H1 (cell line): ENCODE results near the gene GPR35. TPM values are rescaled to one million over a fixed set of nuclear protein-coding genes. Genes with fewer than 3 reads are reported as not detected.

ENCODE experiments used
- CTCF ChIA-PET: fragments of 300-600 bp; sonication (Branson Sonifier 250); formaldehyde crosslinking; loops from one replicate; lab custom pipeline; 2021; ENCODE audit not compliant: partially characterized antibody; lab: Charles Lee
- POLR2A ChIA-PET: fragments of 300-600 bp; sonication (Branson Sonifier 250); formaldehyde crosslinking; loops from one replicate; lab custom pipeline; 2021; ENCODE audit warnings: inconsistent platforms; ENCODE audit not compliant: partially characterized antibody; lab: Charles Lee
- DNase-seq, 2 experiments: peaks; one replicate each; pipeline versions ENCODE4 v3.0.0 to v3.0.0-alpha.2; 2010 to 2022; ENCODE audit warnings: low spot score in 2 of 2, low read depth in 1 of 2, mixed read lengths in 1 of 2
- FAIRE-seq: peaks from 2 replicates; lab custom pipeline; 2011; peaks lifted over from hg19 to GRCh38; lab: Jason Lieb, UNC
- H2AFZ ChIP-seq: 2 replicates; pipeline ENCODE4 v1.8.1; 2012; ENCODE audit warnings: low read length, inconsistent platforms
- H2AK5ac ChIP-seq: 2 replicates; pipeline ENCODE4 v1.6.1; 2013; ENCODE audit warnings: low read depth, low read length
- H2BK120ac ChIP-seq: replicated peaks from 2 replicates; pipeline ENCODE3; 2013; ENCODE audit warnings: low read depth, low read length, inconsistent platforms
- H2BK12ac ChIP-seq: 2 replicates; pipeline ENCODE4 v1.6.1; 2013; ENCODE audit warnings: low read depth, low read length
- H2BK15ac ChIP-seq: 2 replicates; pipeline ENCODE4 v1.6.1; 2013; ENCODE audit warnings: low read length
- H2BK20ac ChIP-seq: 2 replicates; pipeline ENCODE4 v1.6.1; 2013; ENCODE audit warnings: low read length
- H2BK5ac ChIP-seq: 2 replicates; pipeline ENCODE4 v1.6.1; 2013; ENCODE audit warnings: low read depth, low read length
- H3K14ac ChIP-seq: 2 replicates; pipeline ENCODE4 v1.6.1; 2013; ENCODE audit warnings: inconsistent platforms; ENCODE audit not compliant: insufficient read length
- H3K18ac ChIP-seq: 2 replicates; pipeline ENCODE4 v1.6.1; 2013; ENCODE audit warnings: low read length; ENCODE audit errors: extremely low read depth
- H3K23ac ChIP-seq: 2 replicates; pipeline ENCODE4 v1.6.1; 2013; ENCODE audit warnings: inconsistent platforms; ENCODE audit not compliant: insufficient read length
- H3K23me2 ChIP-seq: 2 replicates; pipeline ENCODE4 v1.6.1; 2013; ENCODE audit warnings: low read depth, low read length
- H3K27ac ChIP-seq: 2 replicates; pipeline ENCODE4 v1.6.1; 2011; ENCODE audit warnings: low read depth, low read length, inconsistent platforms
- H3K27me3 ChIP-seq, 4 experiments: replicated peaks in 1 of 4; 1 replicate in 1 of 4; 2 replicates in 3 of 4; pipeline versions ENCODE4 v1.6.1 to v1.8.1; 2011 to 2013; ENCODE audit warnings: low read length in 3 of 4, mild to moderate bottlenecking in 3 of 4, inconsistent platforms in 2 of 4, mixed read lengths in 2 of 4, moderate library complexity in 1 of 4; ENCODE audit not compliant: control insufficient read depth in 3 of 4, insufficient read depth in 3 of 4; ENCODE audit errors: extremely low read depth in 1 of 4
- H3K36me3 ChIP-seq, 4 experiments: 2 replicates each; pipeline versions ENCODE4 v1.6.1 to v1.8.1; 2011 to 2013; ENCODE audit warnings: mild to moderate bottlenecking in 4 of 4, low read length in 3 of 4, moderate library complexity in 2 of 4, control low read depth in 1 of 4, inconsistent platforms in 1 of 4; ENCODE audit not compliant: insufficient read depth in 4 of 4, control insufficient read depth in 2 of 4
- H3K4ac ChIP-seq: replicated peaks from 2 replicates; pipeline ENCODE3; 2013; ENCODE audit warnings: low read length, low read depth, mixed read lengths, inconsistent platforms; ENCODE audit not compliant: insufficient read length
- H3K4me1 ChIP-seq, 4 experiments: replicated peaks in 1 of 4; 1 replicate in 1 of 4; 2 replicates in 3 of 4; pipeline versions ENCODE4 v1.6.1 to v1.8.1; 2011 to 2013; ENCODE audit warnings: low read length in 3 of 4, inconsistent platforms in 2 of 4, mixed read lengths in 1 of 4; ENCODE audit not compliant: insufficient read depth in 4 of 4, control insufficient read depth in 3 of 4
- H3K4me2 ChIP-seq, 2 experiments: 2 replicates each; pipeline versions ENCODE4 v1.6.1 to v1.8.1; 2011 to 2013; ENCODE audit warnings: low read depth in 2 of 2, low read length in 2 of 2, control low read depth in 1 of 2, inconsistent platforms in 1 of 2, mild to moderate bottlenecking in 1 of 2; ENCODE audit not compliant: insufficient read depth in 1 of 2
- H3K4me3 ChIP-seq, 4 experiments: fragments of 200-600, 300-600 bp in 1 of 4; sonication (generic), shearing (Covaris generic), sonication (Bioruptor Twin) in 1 of 4; 2 replicates each; pipeline versions ENCODE4 v1.5.1 to v1.8.1; 2011 to 2016; ENCODE audit warnings: low read length in 4 of 4, low read depth in 3 of 4, control low read depth in 2 of 4, inconsistent platforms in 2 of 4, mild to moderate bottlenecking in 2 of 4, mixed read lengths in 1 of 4, moderate library complexity in 1 of 4; ENCODE audit not compliant: insufficient read depth in 2 of 4; ENCODE audit errors: extremely low read depth in 1 of 4
- H3K56ac ChIP-seq: replicated peaks from 2 replicates; pipeline ENCODE3; 2013; ENCODE audit warnings: low read depth, mild to moderate bottlenecking, mixed read lengths, low read length, inconsistent platforms; ENCODE audit not compliant: insufficient read length
- H3K79me1 ChIP-seq: 2 replicates; pipeline ENCODE4 v1.6.1; 2013; ENCODE audit warnings: low read depth, low read length, control low read depth
- H3K79me2 ChIP-seq, 2 experiments: 2 replicates each; pipeline versions ENCODE4 v1.6.1 to v1.8.1; 2012 to 2013; ENCODE audit warnings: low read length in 2 of 2, mild to moderate bottlenecking in 2 of 2, inconsistent platforms in 1 of 2; ENCODE audit not compliant: insufficient read depth in 2 of 2, control insufficient read depth in 1 of 2
- H3K9ac ChIP-seq, 4 experiments: replicated peaks in 1 of 4; 1 replicate in 1 of 4; 2 replicates in 3 of 4; pipeline versions ENCODE4 v1.6.1 to v1.8.1; 2011 to 2013; ENCODE audit warnings: low read depth in 3 of 4, low read length in 3 of 4, control low read depth in 2 of 4, mild to moderate bottlenecking in 2 of 4, moderate library complexity in 2 of 4, inconsistent platforms in 1 of 4; ENCODE audit errors: extremely low read depth in 1 of 4
- H3K9me3 ChIP-seq, 2 experiments: 2 replicates each; pipeline versions ENCODE4 v1.6.1 to v1.8.1; 2012 to 2013; ENCODE audit warnings: mild to moderate bottlenecking in 2 of 2, moderate library complexity in 2 of 2, control low read depth in 1 of 2, inconsistent platforms in 1 of 2, low read depth in 1 of 2, low read length in 1 of 2, mixed read lengths in 1 of 2; ENCODE audit not compliant: insufficient read depth in 2 of 2
- H4K20me1 ChIP-seq, 2 experiments: replicated peaks in 1 of 2; 2 replicates each; pipeline versions ENCODE3 to v1.8.1; 2011 to 2013; ENCODE audit warnings: inconsistent platforms in 2 of 2, low read length in 2 of 2, mild to moderate bottlenecking in 1 of 2; ENCODE audit not compliant: insufficient read depth in 2 of 2, control insufficient read depth in 1 of 2
- H4K5ac ChIP-seq: 2 replicates; pipeline ENCODE4 v1.6.1; 2013; ENCODE audit warnings: low read length, low read depth, mixed read lengths, inconsistent platforms; ENCODE audit not compliant: insufficient read length
- H4K8ac ChIP-seq: 2 replicates; pipeline ENCODE4 v1.8.0; 2013; ENCODE audit warnings: mild to moderate bottlenecking, moderate library complexity, low read length, inconsistent platforms; ENCODE audit not compliant: insufficient read depth; ENCODE audit errors: extremely low read depth
- H4K91ac ChIP-seq: replicated peaks from 2 replicates; pipeline ENCODE3; 2013; ENCODE audit warnings: low read length, mixed read lengths, inconsistent platforms; ENCODE audit not compliant: insufficient read length
- CBX5 ChIP-seq: fragments of 300-800, 300-1000 bp; sonication (generic); IDR thresholded peaks from 2 replicates; pipeline ENCODE4 v1.7.1; 2016; ENCODE audit warnings: antibody characterized with exemption, low read length, low read depth
- CBX8 ChIP-seq: fragments of 300-800, 300-1000 bp; sonication (generic); IDR thresholded peaks from 2 replicates; pipeline ENCODE4 v1.7.1; 2016; ENCODE audit warnings: low read depth, low read length, borderline replicate concordance
- HDAC6 ChIP-seq: IDR thresholded peaks from one replicate; pipeline ENCODE4 v1.7.1; 2012; ENCODE audit warnings: low read depth, mild to moderate bottlenecking, inconsistent platforms, low read length, moderate library complexity
- MAFK ChIP-seq: IDR thresholded peaks from 2 replicates; pipeline ENCODE4 v1.6.1; 2012; ENCODE audit warnings: low read depth, mild to moderate bottlenecking, improper control_type of control experiment, low read length
- POLR2A ChIP-seq, 2 experiments: IDR thresholded peaks; 1 replicate in 1 of 2; 2 replicates in 1 of 2; pipeline ENCODE4 v1.6.1; 2011; ENCODE audit warnings: low read depth in 2 of 2, low read length in 2 of 2, mild to moderate bottlenecking in 2 of 2; ENCODE audit errors: control extremely low read depth in 1 of 2
- RFX5 ChIP-seq: IDR thresholded peaks from 2 replicates; pipeline ENCODE4 v1.6.1; 2011; ENCODE audit warnings: low read depth, low read length, improper control_type of control experiment, borderline replicate concordance
- RNF2 ChIP-seq: fragments of 200-900, 300-1000 bp; sonication (generic); IDR thresholded peaks from 2 replicates; pipeline ENCODE4 v1.7.1; 2016; ENCODE audit warnings: borderline replicate concordance, low read depth, mild to moderate bottlenecking, antibody characterized with exemption, low read length; ENCODE audit not compliant: poor library complexity, severe bottlenecking; ENCODE audit errors: missing control alignments
- RXRA ChIP-seq: IDR thresholded peaks from 2 replicates; pipeline ENCODE4 v1.6.1; 2011; ENCODE audit warnings: low read depth, mild to moderate bottlenecking, low read length, moderate library complexity; ENCODE audit not compliant: insufficient read depth
- SAP30 ChIP-seq: fragments of 300-600 bp; sonication (generic); IDR thresholded peaks from 2 replicates; pipeline ENCODE4 v1.7.1; 2012; ENCODE audit warnings: low read length, moderate library complexity, mild to moderate bottlenecking, inconsistent platforms; ENCODE audit not compliant: insufficient read depth, insufficient replicate concordance
- SP4 ChIP-seq: IDR thresholded peaks from 2 replicates; pipeline ENCODE4 v1.6.1; 2012; ENCODE audit warnings: low read length, inconsistent platforms
- SRF ChIP-seq: IDR thresholded peaks from 2 replicates; pipeline ENCODE4 v1.6.1; 2011; ENCODE audit warnings: mild to moderate bottlenecking, low read depth, low read length, moderate library complexity
- TAF1 ChIP-seq: IDR thresholded peaks from 2 replicates; pipeline ENCODE4 v1.6.1; 2011; ENCODE audit warnings: mild to moderate bottlenecking, low read depth, low read length
- WGBS, 2 experiments: shearing (Covaris generic) in 1 of 2; methylation state at CpG; one replicate each; pipeline versions ENCODE4 v1.1.6 to v1.1.7; 2013 to 2015; ENCODE audit warnings: low lambda C conversion rate in 2 of 2, mixed read lengths in 2 of 2, inconsistent platforms in 1 of 2, low coverage in 1 of 2, missing lambda C conversion rate in 1 of 2; ENCODE audit not compliant: insufficient replicate concordance in 2 of 2, insufficient coverage in 1 of 2, insufficient read length in 1 of 2; ENCODE audit errors: extremely low coverage in 1 of 2, missing lambda C conversion rate in 1 of 2; 5-methylcytosine and 5-hydroxymethylcytosine counted together
- polyA plus RNA-seq, 7 experiments: library from polyadenylated mRNA; depleted of rRNA in 3 of 7; stranded (reverse) in 5 of 7; unstranded in 2 of 7; fragments of >200 nt in 5 of 7; fragments of 200-250 nt in 2 of 7; gene quantifications; 1 replicate in 5 of 7; 2 replicates in 1 of 7; 4 replicates in 1 of 7; pipeline versions ENCODE4 v1.2.1 to v1.2.3, GENCODE V29; 2011 to 2013; ENCODE audit warnings: missing spikeins in 2 of 7, mixed read lengths in 2 of 7
- total RNA-seq: library from RNA; stranded (reverse); fragmentation: NEBNext Ultra II Directional; extraction: Animal tissue kit (Norgen Biotek cat#: 25700); gene quantifications from 2 replicates; pipeline ENCODE4 v1.2.1, GENCODE V29; 2021
- TF ChIP-seq, protein P1 (sequence below): IDR thresholded peaks from 2 replicates; pipeline ENCODE4 v1.6.1; 2011; ENCODE audit warnings: low read length, improper control_type of control experiment

GPR35 gene
- total and polyA plus RNA-seq, 2 of the 8 experiments (the other 6 are each of a cell fraction or from before 2014, with no cell fraction given) = 0.47 TPM; not detected in 1

GRCh38 chr2:240620149-240620731 is 5.0 kb upstream of the GPR35 start:
- no peaks in the 10 kb centered on the region for H3K79me1 ChIP-seq
- FAIRE-seq (no peak), DNase-seq (no peak)
- no peak overlapping the region for H2BK12ac ChIP-seq
- no peak overlapping the region for H3K4me2 ChIP-seq
- no peak overlapping the region for H2AK5ac ChIP-seq
- peaks cover 27 to 29% of the 10 kb centered on the region in 2 experiments for H3K9me3 ChIP-seq
- H3K18ac ChIP-seq = no peak overlapping the region
- no peaks in the 10 kb centered on the region for H3K36me3 ChIP-seq
- no peaks in the 10 kb centered on the region for H4K20me1 ChIP-seq
- no peak overlapping the region for H2BK120ac ChIP-seq
- H3K4ac ChIP-seq = no peak overlapping the region
- WGBS, 2 experiments = 88% methylated on average over 11 of the region's 13 CpGs; no CpG with 5 or more reads in 1 of the 2 experiments
- H2BK15ac ChIP-seq = no peak overlapping the region
- no peaks in the 10 kb centered on the region for H3K79me2 ChIP-seq
- H3K56ac ChIP-seq = no peak overlapping the region
- H3K23ac ChIP-seq = no peak overlapping the region
- no peak overlapping the region for H4K8ac ChIP-seq
- H3K23me2 ChIP-seq = no peaks in the 10 kb centered on the region
- no peak overlapping the region for H2BK5ac ChIP-seq
- no peak overlapping the region for H3K14ac ChIP-seq
- H3K27ac ChIP-seq = no peak overlapping the region
- H2AFZ ChIP-seq = no peak overlapping the region
- ChIA-PET POLR2A (interaction anchor here (0.9 to 1.0 kb wide), 2 partner anchors 59 to 94 kb away, joined by 3 read pairs; no protein-coding TSS in a partner anchor), CTCF (no interaction called here)
- peaks cover 0 to 6% (median 1%) of the 10 kb centered on the region in 4 experiments; a peak in 3 of 7 replicates for H3K4me1 ChIP-seq
- no peaks in the 10 kb centered on the region for H3K27me3 ChIP-seq
- no peak overlapping the region for H2BK20ac ChIP-seq
- no peak overlapping the region for H4K91ac ChIP-seq
- no peak overlapping the region for H3K4me3 ChIP-seq
- H4K5ac ChIP-seq = no peak overlapping the region
- no peak overlapping the region for H3K9ac ChIP-seq
- TF ChIP-seq RNF2 (no peak), MAFK (no peak), SP4 (no peak), SRF (no peak), POLR2A (IDR thresholded peaks at IDR 0.05; ENCODE audit: control extremely low read depth in 1 of 2, low read depth in 2 of 2, low read length in 2 of 2) (no peak), RFX5 (no peak), CBX5 (no peak), HDAC6 (no peak), TAF1 (no peak), SAP30 (no peak), CBX8 (no peak), RXRA (no peak)
- TF ChIP-seq, protein P1, sequence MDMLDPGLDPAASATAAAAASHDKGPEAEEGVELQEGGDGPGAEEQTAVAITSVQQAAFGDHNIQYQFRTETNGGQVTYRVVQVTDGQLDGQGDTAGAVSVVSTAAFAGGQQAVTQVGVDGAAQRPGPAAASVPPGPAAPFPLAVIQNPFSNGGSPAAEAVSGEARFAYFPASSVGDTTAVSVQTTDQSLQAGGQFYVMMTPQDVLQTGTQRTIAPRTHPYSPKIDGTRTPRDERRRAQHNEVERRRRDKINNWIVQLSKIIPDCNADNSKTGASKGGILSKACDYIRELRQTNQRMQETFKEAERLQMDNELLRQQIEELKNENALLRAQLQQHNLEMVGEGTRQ = no peak
